Erythroblast (primary cell): ENCODE results near the gene EPS8.

Experiments used
- GATA1 ChIP-seq: IDR thresholded peaks from 2 replicates; pipeline ENCODE4 v1.6.1; 2011; ENCODE audit warnings: low read depth, mild to moderate bottlenecking, control low read depth, low read length, moderate library complexity
- POLR2A ChIP-seq: IDR thresholded peaks from 2 replicates; pipeline ENCODE4 v1.6.1; 2011; ENCODE audit warnings: mild to moderate bottlenecking, low read length

DNA sequence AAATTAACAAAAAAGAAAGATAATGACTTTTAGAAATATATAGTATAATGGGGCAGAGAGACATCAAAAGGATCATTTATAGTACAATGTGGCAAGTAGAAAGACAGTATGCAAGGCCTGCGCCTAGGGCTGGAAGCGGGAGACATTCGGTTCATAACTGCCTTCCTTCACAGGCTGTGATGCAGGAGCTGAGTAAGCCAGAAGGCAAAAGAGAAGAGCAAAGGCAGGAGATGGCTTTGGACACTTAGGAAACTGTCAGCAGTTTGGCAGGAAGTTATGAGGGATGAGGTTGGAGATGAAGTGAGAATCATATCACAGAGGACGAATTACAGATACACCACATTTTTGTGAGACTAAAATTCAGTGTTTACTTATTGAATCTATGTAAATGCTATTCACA is 97.8 kb downstream of the EPS8 start:
- TF ChIP-seq POLR2A (no peak), GATA1 (no peak)
